HG03159 (cell line): ENCODE data around the gene VMP1.
"Not testable (repeated sequence)": the region's sequence is repeated elsewhere in the genome, so short reads cannot be mapped to it uniquely, and the experiment has no call there.

ENCODE experiments used
- ATAC-seq: cut with Tn5 transposase; IDR thresholded peaks from one replicate; pipeline ENCODE4 v1.9.1; 2021; ENCODE audit warnings: mild to moderate bottlenecking, moderate library complexity; ENCODE audit not compliant: unreplicated experiment

VMP1 gene

GRCh38 chr17:59802160-59802559, 94.7 kb downstream of the VMP1 start:
- ATAC-seq = no peak

- no peak for ATAC-seq
Observed at GRCh38 chr17:59804901-59805465, 97.5 kb downstream of the VMP1 start.

DNA sequence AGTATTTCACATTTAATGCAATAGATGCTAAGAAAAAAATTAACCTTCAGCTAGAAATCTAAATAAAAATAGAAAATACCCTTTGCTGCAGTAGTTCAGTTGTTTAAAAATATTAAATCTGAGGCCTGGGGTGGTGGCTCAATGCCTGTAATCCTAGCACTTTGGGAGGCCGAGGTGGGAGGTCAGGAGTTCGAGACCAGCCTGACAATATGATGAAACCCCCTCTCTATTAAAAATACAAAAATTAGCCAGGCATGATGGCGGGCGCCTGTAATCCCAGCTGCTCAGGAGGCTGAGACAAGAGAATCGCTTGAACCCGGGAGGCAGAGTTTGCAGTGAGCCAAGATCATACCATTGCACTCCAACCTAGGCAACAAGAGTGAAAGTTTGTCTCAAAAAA, 98.9 kb downstream of the VMP1 start:
- ATAC-seq = not testable (repeated sequence)

GRCh38 chr17:59807892-59808509, 100.5 kb downstream of the VMP1 start:
- ATAC-seq = no peak

GRCh38 chr17:59810894-59811153, 103.4 kb downstream of the VMP1 start:
- ATAC-seq = no peak

GRCh38 chr17:59811209-59811608, 103.8 kb downstream of the VMP1 start:
- no peak for ATAC-seq

- ATAC-seq = no peak
Observed at GRCh38 chr17:59812139-59812538, 104.7 kb downstream of the VMP1 start.

- no peak for ATAC-seq
Observed at GRCh38 chr17:59814276-59814675, 106.8 kb downstream of the VMP1 start.

- ATAC-seq = no peak
Observed at GRCh38 chr17:59814685-59815084, 107.2 kb downstream of the VMP1 start.

DNA sequence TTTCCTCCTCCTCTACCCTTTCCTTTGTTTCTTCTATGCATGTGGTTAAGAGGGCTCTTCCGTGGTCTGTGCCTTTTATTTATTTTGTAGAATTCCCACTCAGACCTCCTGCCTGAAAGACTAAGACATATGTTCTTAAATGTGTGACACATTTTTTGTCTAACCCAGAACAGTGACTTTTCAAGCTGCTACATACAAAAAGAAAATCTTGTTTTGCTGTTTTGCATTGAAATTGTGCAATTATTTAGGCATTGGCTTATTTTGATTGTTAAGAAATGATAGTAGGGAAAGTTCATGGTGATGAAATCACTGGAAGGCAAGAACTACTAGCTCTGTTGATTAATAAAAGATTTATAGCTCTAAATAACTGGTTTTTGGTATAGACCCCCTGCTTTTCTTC, 108.5 kb downstream of the VMP1 start:
- no peak for ATAC-seq

GRCh38 chr17:59825533-59826322, 118.3 kb downstream of the VMP1 start:
- ATAC-seq = no peak

GRCh38 chr17:59826706-59827453, 119.4 kb downstream of the VMP1 start:
- ATAC-seq = no peak

GRCh38 chr17:59827721-59828477, 120.4 kb downstream of the VMP1 start:
- ATAC-seq = no peak

GRCh38 chr17:59828478-59828760, 121.0 kb downstream of the VMP1 start:
- no peak for ATAC-seq

DNA sequence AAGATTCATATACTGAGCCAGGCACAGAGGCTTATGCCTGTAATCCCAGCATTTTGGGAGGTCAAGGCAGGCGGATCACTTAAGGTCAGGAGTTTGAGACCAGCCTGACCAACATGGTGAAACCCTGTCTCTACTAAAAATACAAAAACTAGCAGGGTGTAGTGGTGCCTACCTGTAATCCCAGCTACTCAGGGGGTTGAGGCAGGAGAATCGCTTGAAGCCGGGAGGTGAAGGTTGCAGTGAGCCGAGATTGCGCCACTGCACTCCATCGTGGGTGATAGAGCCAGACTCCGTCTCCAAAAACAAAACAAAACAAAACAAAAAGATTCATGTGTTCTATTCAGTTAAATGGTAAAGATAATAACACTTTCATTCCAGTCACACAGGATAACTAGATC, 121.4 kb downstream of the VMP1 start:
- not testable (repeated sequence) for ATAC-seq

DNA sequence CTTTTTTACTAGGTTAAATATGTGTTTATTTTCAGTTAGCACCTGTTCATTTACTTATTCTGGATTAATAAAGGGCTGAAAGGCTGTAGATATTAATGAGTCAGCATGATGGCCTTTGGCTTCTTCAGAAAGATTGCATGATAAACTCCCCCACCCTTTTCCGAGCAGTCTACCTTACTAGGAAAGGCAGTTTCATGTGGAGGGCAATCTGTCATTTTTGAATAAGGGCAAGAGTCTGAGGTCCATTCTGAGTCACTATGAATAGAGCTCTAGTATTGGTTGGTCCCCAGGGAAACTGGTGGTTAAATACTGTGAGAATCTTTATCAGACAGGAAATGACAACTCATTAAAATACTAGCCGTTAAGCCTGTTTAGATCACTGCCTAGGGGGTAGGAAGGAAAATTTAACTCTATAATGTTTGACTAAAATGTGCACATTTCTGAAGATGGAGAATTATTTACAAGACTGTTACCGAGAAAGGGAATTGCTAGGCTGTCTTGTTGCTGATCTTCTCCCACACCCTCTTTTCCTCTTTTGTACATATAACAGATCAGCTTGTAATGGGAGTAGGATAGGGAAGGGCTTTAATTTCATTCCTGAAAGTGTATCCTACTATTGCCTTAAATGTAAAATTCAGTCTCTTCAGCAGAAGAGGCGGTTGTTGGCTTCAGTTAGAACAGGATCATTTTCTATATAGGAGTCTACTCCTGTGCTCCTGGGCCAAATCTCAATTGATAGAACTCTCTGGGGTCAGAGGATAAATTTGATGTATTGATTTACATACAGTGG, 122.0 kb downstream of the VMP1 start:
- peak; percentile 78 for ATAC-seq

DNA sequence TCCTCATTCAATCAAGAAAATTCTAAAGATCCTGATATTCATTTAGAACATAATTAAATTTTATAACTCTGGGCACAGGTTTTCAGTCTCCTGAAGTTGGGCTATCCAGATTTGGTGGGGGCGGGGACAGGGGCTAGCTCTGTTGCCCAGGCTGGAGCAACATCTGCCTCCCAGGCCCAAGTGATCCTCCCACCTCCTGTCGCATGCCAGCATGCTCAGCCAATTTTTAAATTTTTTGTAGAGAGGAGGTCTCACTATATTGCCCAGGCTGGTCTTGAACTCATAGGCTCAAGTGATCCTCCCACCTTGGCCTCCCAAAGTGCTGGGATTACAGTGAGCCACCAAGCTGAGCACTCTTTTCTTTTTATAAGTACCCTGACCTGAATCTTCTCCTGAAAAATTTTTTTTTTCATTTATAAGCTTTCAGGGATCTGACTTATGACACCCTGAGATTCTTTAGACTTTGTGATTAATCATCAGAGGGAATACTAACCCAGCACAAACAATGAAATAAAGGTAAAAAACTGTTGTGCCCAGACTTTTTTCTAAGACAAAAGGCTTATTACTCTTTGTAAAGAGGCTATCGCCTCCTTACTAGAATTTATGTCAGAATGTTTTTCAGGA, 122.7 kb downstream of the VMP1 start:
- ATAC-seq = no peak

DNA sequence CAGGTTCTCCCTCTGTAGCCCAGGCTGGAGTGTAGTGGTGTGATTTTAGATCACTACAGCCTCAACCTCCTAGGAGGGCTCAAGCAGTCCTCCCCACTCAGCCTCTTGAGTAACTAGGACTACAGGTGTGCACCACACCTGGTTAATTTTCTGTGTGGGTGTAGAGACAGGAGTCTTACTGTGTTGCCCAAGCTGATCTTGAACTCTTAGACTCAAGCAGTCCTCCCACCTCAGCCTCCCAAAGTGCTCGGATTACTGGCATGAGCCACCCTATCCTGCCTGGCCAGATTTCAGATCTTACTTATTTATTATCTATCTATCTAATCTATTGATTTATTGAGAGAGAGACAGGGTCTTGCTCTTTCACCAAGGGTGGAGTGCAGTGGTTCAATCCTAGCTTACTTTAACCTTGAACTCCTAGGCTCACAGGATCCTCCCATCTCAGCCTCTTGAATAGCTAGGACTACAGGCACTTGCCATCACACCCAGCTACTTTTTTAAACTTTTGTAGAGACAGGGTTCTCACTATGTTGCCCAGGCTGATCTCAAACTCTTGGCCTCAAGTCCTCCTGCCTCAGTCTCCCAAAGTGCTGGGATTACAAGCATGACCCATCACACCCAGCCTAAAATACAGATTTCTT, 123.5 kb downstream of the VMP1 start:
- no peak for ATAC-seq

- ATAC-seq = no peak
Observed at GRCh38 chr17:59832883-59833379, 125.5 kb downstream of the VMP1 start.
